ENCODE results near the gene TEX261.

DNA sequence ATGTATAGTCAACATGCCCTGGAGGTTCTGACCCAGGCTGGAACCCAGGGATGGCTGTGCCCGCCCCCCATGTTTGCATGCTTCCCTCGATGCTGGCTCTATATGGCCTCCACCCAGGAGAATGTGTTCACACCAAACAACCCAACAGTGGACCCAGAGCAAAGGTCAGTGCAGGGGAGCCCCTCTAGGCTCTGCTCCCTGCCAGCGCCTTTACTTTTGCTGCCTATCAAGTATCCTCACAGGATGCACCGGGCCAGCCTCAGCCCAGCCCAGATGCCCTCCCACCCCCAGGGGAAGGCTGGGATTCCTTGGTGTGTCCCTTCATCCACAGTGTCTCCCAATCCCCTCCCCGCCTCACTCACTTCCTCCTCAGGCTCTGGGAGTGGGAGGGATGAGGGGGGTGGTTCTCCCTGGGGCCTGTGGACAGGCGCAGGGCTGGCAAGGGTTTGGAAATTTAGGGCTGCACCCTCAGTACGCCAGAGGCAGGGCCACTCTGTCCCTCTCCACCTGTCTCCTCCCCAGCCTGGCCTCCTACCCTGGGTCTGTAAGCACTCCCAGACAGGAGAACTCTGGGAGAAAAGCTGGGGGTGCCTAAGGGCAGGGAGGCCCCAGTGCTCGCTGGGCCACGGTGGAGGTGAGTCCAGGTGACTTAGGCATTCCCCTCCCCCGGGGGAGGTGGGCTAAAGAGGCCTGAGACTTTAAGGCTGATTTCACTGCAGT lies 56.6 kb downstream of the TEX261 start:
- TF ChIP-seq, protein P1, sequence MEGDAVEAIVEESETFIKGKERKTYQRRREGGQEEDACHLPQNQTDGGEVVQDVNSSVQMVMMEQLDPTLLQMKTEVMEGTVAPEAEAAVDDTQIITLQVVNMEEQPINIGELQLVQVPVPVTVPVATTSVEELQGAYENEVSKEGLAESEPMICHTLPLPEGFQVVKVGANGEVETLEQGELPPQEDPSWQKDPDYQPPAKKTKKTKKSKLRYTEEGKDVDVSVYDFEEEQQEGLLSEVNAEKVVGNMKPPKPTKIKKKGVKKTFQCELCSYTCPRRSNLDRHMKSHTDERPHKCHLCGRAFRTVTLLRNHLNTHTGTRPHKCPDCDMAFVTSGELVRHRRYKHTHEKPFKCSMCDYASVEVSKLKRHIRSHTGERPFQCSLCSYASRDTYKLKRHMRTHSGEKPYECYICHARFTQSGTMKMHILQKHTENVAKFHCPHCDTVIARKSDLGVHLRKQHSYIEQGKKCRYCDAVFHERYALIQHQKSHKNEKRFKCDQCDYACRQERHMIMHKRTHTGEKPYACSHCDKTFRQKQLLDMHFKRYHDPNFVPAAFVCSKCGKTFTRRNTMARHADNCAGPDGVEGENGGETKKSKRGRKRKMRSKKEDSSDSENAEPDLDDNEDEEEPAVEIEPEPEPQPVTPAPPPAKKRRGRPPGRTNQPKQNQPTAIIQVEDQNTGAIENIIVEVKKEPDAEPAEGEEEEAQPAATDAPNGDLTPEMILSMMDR (IDR thresholded peaks at IDR 0.05): no peak
- TF ChIP-seq POLR2A (IDR thresholded peaks at IDR 0.05) (no peak), POLR2AphosphoS5 (IDR thresholded peaks at IDR 0.05) (no peak), EP300 (IDR thresholded peaks at IDR 0.05) (no peak)

Measured in gastroesophageal sphincter (tissue), 3 donors.